Gastrocnemius medialis (tissue), 4 donors: ENCODE results near the gene TMEM178A. TPM values are rescaled to one million over a fixed set of nuclear protein-coding genes. Genes with fewer than 3 reads are reported as not detected.
A peak's percentile ranks its signal among the peaks of the same experiment; 100 is the strongest.

Experiments used
- ATAC-seq, 2 donors: fragments of 150-250 bp; one replicate each; pipeline ENCODE4 v1.9.1; 2016
- DNase-seq, 2 donors: peaks; one replicate each; pipeline ENCODE4 v3.0.0-alpha.2; 2019
- H3K27ac ChIP-seq, 4 donors: fragments of 200-600 bp; sonication (generic); 1 replicate in 1 of 4; 2 replicates in 3 of 4; pipeline ENCODE4 v1.5.1; 2016 to 2018; ENCODE audit warnings: mild to moderate bottlenecking in 2 of 4, moderate library complexity in 1 of 4
- H3K27me3 ChIP-seq, 3 donors: fragments of 200-600 bp; sonication (generic) in 2 of 3; 1 replicate in 1 of 3; 2 replicates in 2 of 3; pipeline versions ENCODE4 v1.5.1 to v1.6.0; 2016 to 2019; ENCODE audit warnings: mild to moderate bottlenecking in 1 of 3, moderate library complexity in 1 of 3
- H3K36me3 ChIP-seq, 2 donors: fragments of 200-600 bp; sonication (generic) in 1 of 2; one replicate each; pipeline ENCODE4 v1.5.1; 2017 to 2018
- H3K4me1 ChIP-seq, 2 donors: fragments of 200-600 bp; sonication (generic) in 1 of 2; one replicate each; pipeline ENCODE4 v1.5.1; 2016 to 2017; ENCODE audit warnings: mild to moderate bottlenecking in 2 of 2
- H3K4me3 ChIP-seq, 4 donors: fragments of 200-600 bp; sonication (generic) in 3 of 4; 1 replicate in 1 of 4; 2 replicates in 3 of 4; pipeline ENCODE4 v1.5.1; 2016 to 2019; ENCODE audit warnings: mild to moderate bottlenecking in 2 of 4
- H3K9me3 ChIP-seq, 3 donors: fragments of 200-600 bp; sonication (generic) in 2 of 3; 1 replicate in 1 of 3; 2 replicates in 2 of 3; pipeline ENCODE4 v1.5.1; 2016 to 2019
- CTCF ChIP-seq, 5 experiments: fragments of 450-650 bp in 3 of 5; fragments of 200-600 bp in 2 of 5; sonication (generic) in 2 of 5; IDR thresholded peaks in 4 of 5; conservative IDR thresholded peaks in 1 of 5; 1 replicate in 4 of 5; 2 replicates in 1 of 5; pipeline ENCODE4 v1.5.1; 2016 to 2019; ENCODE audit warnings: antibody characterized with exemption in 5 of 5, mild to moderate bottlenecking in 3 of 5, moderate library complexity in 3 of 5
- POLR2A ChIP-seq, 2 donors: fragments of 450-650 bp; IDR thresholded peaks; one replicate each; pipeline ENCODE4 v1.6.1; 2017; ENCODE audit warnings: antibody characterized with exemption in 2 of 2, mild to moderate bottlenecking in 2 of 2, moderate library complexity in 2 of 2
- in situ Hi-C, 4 donors: fragments of 200-750 bp; cut with MboI; loops; one replicate each; pipeline versions ENCODE4 v1.15.0 to v1.8.0; 2017; ENCODE audit warnings: low sequenced_read_pairs in 4 of 4
- intact Hi-C: fragments of 100-400 bp; cut with DNase I; formaldehyde crosslinking; loops from one replicate; pipeline ENCODE4 v1.15.1; 2023; ENCODE audit warnings: low total_unique reads
- total RNA-seq, 4 donors: library from RNA; depleted of rRNA; stranded (reverse); fragments of >200 nt; gene quantifications; one replicate each; pipeline versions ENCODE4 v1.1.0 to v1.2.3, GENCODE V29; 2016

The TMEM178A gene
- total RNA-seq, 4 donors from 2014 or later, result 0.42 TPM; not detected in 3

GRCh38 chr2:39718483-39718882 lies 52.8 kb downstream of the TMEM178A start:
- H3K9me3 ChIP-seq, result no peaks in the 10 kb centered on the region
- peaks cover 11 to 15% of the 10 kb centered on the region in 2 donors for H3K4me1 ChIP-seq
- H3K4me3 ChIP-seq, result no peak overlapping the region
- DNase-seq, result no peak
- in situ Hi-C loops (no loop called here), intact Hi-C loops (no loop called here)
- H3K27me3 ChIP-seq, result no peaks in the 10 kb centered on the region
- TF ChIP-seq CTCF (IDR thresholded peaks at IDR 0.05 in 4 of 5, conservative IDR thresholded peaks at IDR 0.05 in 1 of 5), result no peak
- H3K36me3 ChIP-seq, result no peaks in the 10 kb centered on the region
- no peak overlapping the region for H3K27ac ChIP-seq
- no peak for ATAC-seq

- Histone ChIP-seq H3K9me3 (no peaks in the 10 kb centered on the region), H3K4me3 (no peak overlapping the region), H3K27ac (no peak overlapping the region), H3K27me3 (no peaks in the 10 kb centered on the region), H3K36me3 (no peaks in the 10 kb centered on the region), H3K4me1 (peaks cover 20 to 22% of the 10 kb centered on the region in 2 donors)
- in situ Hi-C loops (no loop called here), intact Hi-C loops (no loop called here)
- TF ChIP-seq CTCF (IDR thresholded peaks at IDR 0.05 in 4 of 5, conservative IDR thresholded peaks at IDR 0.05 in 1 of 5) (no peak), POLR2A (IDR thresholded peaks at IDR 0.05) (no peak)
- peak in 1 of 2 donors; percentile 28 for ATAC-seq
- peak in 1 of 2 donors; percentile 53 for DNase-seq
Measured at GRCh38 chr2:39719317-39719716, 53.6 kb downstream of the TMEM178A start.

- in situ Hi-C loops (no loop called here), intact Hi-C loops (no loop called here)
- ATAC-seq (no peak), DNase-seq (no peak)
- no peaks in the 10 kb centered on the region for H3K36me3 ChIP-seq
- no peaks in the 10 kb centered on the region for H3K27me3 ChIP-seq
- H3K9me3 ChIP-seq, result no peaks in the 10 kb centered on the region
- TF ChIP-seq CTCF (IDR thresholded peaks at IDR 0.05 in 4 of 5, conservative IDR thresholded peaks at IDR 0.05 in 1 of 5) (no peak), POLR2A (IDR thresholded peaks at IDR 0.05) (no peak)
- no peak overlapping the region for H3K4me3 ChIP-seq
- no peak overlapping the region for H3K27ac ChIP-seq
- peaks cover 21 to 22% of the 10 kb centered on the region in 2 donors for H3K4me1 ChIP-seq
Measured at GRCh38 chr2:39720970-39721369, 55.3 kb downstream of the TMEM178A start.

- peak; percentile 87 to 95 for ATAC-seq
- in situ Hi-C loops, result no loop called here
- peak overlapping the region in 3 of 4 donors; percentile 39 to 51 (median 51) for H3K27ac ChIP-seq
Measured at GRCh38 chr2:39723497-39723896, 57.8 kb downstream of the TMEM178A start.

More at GRCh38 chr2:39723497-39723896, 57.8 kb downstream of the TMEM178A start:
- intact Hi-C loops, result no loop called here
- H3K36me3 ChIP-seq, result no peaks in the 10 kb centered on the region
- no peaks in the 10 kb centered on the region for H3K9me3 ChIP-seq
- no peak overlapping the region for H3K4me3 ChIP-seq
- TF ChIP-seq CTCF (IDR thresholded peaks at IDR 0.05 in 4 of 5, conservative IDR thresholded peaks at IDR 0.05 in 1 of 5) (no peak), POLR2A (IDR thresholded peaks at IDR 0.05) (no peak)
- peaks cover 21 to 22% of the 10 kb centered on the region in 2 donors for H3K4me1 ChIP-seq
- no peak for DNase-seq
- H3K27me3 ChIP-seq, result no peaks in the 10 kb centered on the region
